ENCODE measurements around the gene KPRP. TPM values are rescaled to one million over a fixed set of nuclear protein-coding genes. Genes with fewer than 3 reads are reported as not detected.

The KPRP gene
- 0.04 TPM in 1 of 2 replicates, not detected in the other for total RNA-seq

GRCh38 chr1:152757747-152758146 lies at the start of gene KPRP:
Gene KPRP, plus strand, starts transcription at chr1:152758025. Its CDS starts 1,564 bp downstream, at chr1:152759589.

GRCh38 chr1:152774875-152775274 lies 17.1 kb downstream of the KPRP start, which contains the start of gene LCE1F:
Gene LCE1F, plus strand, starts transcription at chr1:152775140. Its CDS starts 1,232 bp downstream, at chr1:152776372.

GRCh38 chr1:152786077-152786476 lies 28.3 kb downstream of the KPRP start, which contains the start of gene LCE1E:
Gene LCE1E, plus strand, starts transcription at chr1:152786257. Its CDS starts 1,043 bp downstream, at chr1:152787300.

GRCh38 chr1:152796421-152796820 lies 38.6 kb downstream of the KPRP start, which contains the start of gene LCE1D:
Gene LCE1D, plus strand, starts transcription at chr1:152796721. Its CDS starts 1,074 bp downstream, at chr1:152797795.

GRCh38 chr1:152806576-152806975 lies 48.8 kb downstream of the KPRP start, which contains the start of gene LCE1C:
Gene LCE1C, minus strand, starts transcription at chr1:152806651. Its CDS starts 1,173 bp downstream, at chr1:152805478.

Other genes starting within 250 kb of the KPRP start
- gene LCE5A, start 247.2 kb upstream of the KPRP start, total RNA-seq, result not detected in 2 replicates
- 0.23 and 5.9 TPM in 2 replicates for gene CRCT1, start 243.5 kb upstream of the KPRP start, total RNA-seq
- gene LCE3E, start 191.2 kb upstream of the KPRP start, total RNA-seq, result 0.68 and 1.6 TPM in 2 replicates
- gene LCE3D, start 177.5 kb upstream of the KPRP start, total RNA-seq, result 6.0 TPM in 1 of 2 replicates, not detected in the other
- gene LCE3C, start 157.8 kb upstream of the KPRP start, total RNA-seq, result not detected in 2 replicates
- gene LCE3B, start 144.2 kb upstream of the KPRP start, total RNA-seq, result not detected in 2 replicates
- gene LCE3A, start 134.9 kb upstream of the KPRP start, total RNA-seq, result not detected in 2 replicates
- gene LCE2D, start 94.6 kb upstream of the KPRP start, total RNA-seq, result not detected in 2 replicates
- not detected in 2 replicates for gene LCE2C, start 82.7 kb upstream of the KPRP start, total RNA-seq
- not detected in 2 replicates for gene LCE2B, start 71.9 kb upstream of the KPRP start, total RNA-seq
- not detected in 2 replicates for gene LCE2A, start 59.7 kb upstream of the KPRP start, total RNA-seq
- not detected in 2 replicates for gene LCE4A, start 49.9 kb upstream of the KPRP start, total RNA-seq
- gene LCE1F, start 17.1 kb downstream of the KPRP start, total RNA-seq, result not detected in 2 replicates
- gene LCE1E, start 28.2 kb downstream of the KPRP start, total RNA-seq, result 0.91 TPM in 1 of 2 replicates, not detected in the other
- gene LCE1D, start 38.7 kb downstream of the KPRP start, total RNA-seq, result not detected in 2 replicates
- 1.1 and 9.9 TPM in 2 replicates for gene LCE1C, start 48.6 kb downstream of the KPRP start, total RNA-seq
- gene LCE1B, start 53.9 kb downstream of the KPRP start, total RNA-seq, result 0.11 TPM in 1 of 2 replicates, not detected in the other
- gene LCE1A, start 69.4 kb downstream of the KPRP start, total RNA-seq, result 2.9 TPM in 1 of 2 replicates, not detected in the other
- gene LCE6A, start 84.8 kb downstream of the KPRP start, total RNA-seq, result not detected in 2 replicates
- not detected in 2 replicates for gene LCE7A, start 102.0 kb downstream of the KPRP start, total RNA-seq
- gene SMCP, start 120.3 kb downstream of the KPRP start, total RNA-seq, result not detected in 2 replicates
- 5.2 and 10.2 TPM in 2 replicates for gene IVL, start 150.5 kb downstream of the KPRP start, total RNA-seq
- gene SPRR5, start 189.2 kb downstream of the KPRP start, total RNA-seq, result 0.31 TPM in 1 of 2 replicates, not detected in the other
- gene SPRR4, start 212.6 kb downstream of the KPRP start, total RNA-seq, result not detected in 2 replicates
- gene SPRR1A, start 226.1 kb downstream of the KPRP start, total RNA-seq, result not detected in 2 replicates
- gene SPRR3, start 243.7 kb downstream of the KPRP start, total RNA-seq, result 0.61 and 0.70 TPM in 2 replicates